ENCODE data around the gene DNAH14.
"Not testable (repeated sequence)": the region's sequence is repeated elsewhere in the genome, so short reads cannot be mapped to it uniquely, and the experiment has no call there.

- TF ChIP-seq, protein P1, sequence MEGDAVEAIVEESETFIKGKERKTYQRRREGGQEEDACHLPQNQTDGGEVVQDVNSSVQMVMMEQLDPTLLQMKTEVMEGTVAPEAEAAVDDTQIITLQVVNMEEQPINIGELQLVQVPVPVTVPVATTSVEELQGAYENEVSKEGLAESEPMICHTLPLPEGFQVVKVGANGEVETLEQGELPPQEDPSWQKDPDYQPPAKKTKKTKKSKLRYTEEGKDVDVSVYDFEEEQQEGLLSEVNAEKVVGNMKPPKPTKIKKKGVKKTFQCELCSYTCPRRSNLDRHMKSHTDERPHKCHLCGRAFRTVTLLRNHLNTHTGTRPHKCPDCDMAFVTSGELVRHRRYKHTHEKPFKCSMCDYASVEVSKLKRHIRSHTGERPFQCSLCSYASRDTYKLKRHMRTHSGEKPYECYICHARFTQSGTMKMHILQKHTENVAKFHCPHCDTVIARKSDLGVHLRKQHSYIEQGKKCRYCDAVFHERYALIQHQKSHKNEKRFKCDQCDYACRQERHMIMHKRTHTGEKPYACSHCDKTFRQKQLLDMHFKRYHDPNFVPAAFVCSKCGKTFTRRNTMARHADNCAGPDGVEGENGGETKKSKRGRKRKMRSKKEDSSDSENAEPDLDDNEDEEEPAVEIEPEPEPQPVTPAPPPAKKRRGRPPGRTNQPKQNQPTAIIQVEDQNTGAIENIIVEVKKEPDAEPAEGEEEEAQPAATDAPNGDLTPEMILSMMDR (IDR thresholded peaks at IDR 0.05), result not testable (repeated sequence)
- not testable (repeated sequence) for TF ChIP-seq POLR2A, POLR2AphosphoS5 (IDR thresholded peaks at IDR 0.05)
Measured at GRCh38 chr1:225310544-225310943, 381.1 kb downstream of the DNAH14 start.
